Parathyroid adenoma (tissue), 2 donors: ENCODE measurements around the gene DCDC2C.

ENCODE experiments used
- H2AFZ ChIP-seq: fragments of 300-600 bp; sonication (generic); one replicate; pipeline ENCODE4 v1.7.0; 2017; ENCODE audit warnings: antibody characterized with exemption, mild to moderate bottlenecking
- H3K27ac ChIP-seq: fragments of 300-600 bp; sonication (generic); one replicate; pipeline ENCODE4 v1.7.0; 2017
- H3K27me3 ChIP-seq: fragments of 300-600 bp; sonication (generic); one replicate; pipeline ENCODE4 v1.7.0; 2017; ENCODE audit warnings: low read length; ENCODE audit not compliant: control insufficient read depth, insufficient read depth
- H3K36me3 ChIP-seq: fragments of 300-600 bp; sonication (generic); one replicate; pipeline ENCODE4 v1.7.0; 2017; ENCODE audit warnings: low read length; ENCODE audit not compliant: control insufficient read depth, insufficient read depth
- H3K4me1 ChIP-seq: fragments of 300-600 bp; sonication (generic); one replicate; pipeline ENCODE4 v1.7.0; 2017; ENCODE audit warnings: control low read depth
- H3K4me2 ChIP-seq: fragments of 300-600 bp; sonication (generic); one replicate; pipeline ENCODE4 v1.7.0; 2017; ENCODE audit warnings: low read length
- H3K4me3 ChIP-seq: fragments of 300-600 bp; sonication (generic); one replicate; pipeline ENCODE4 v1.7.0; 2017; ENCODE audit warnings: low read depth, low read length
- H3K79me2 ChIP-seq: fragments of 300-600 bp; sonication (generic); one replicate; pipeline ENCODE4 v1.7.0; 2017; ENCODE audit warnings: control low read depth
- H3K9ac ChIP-seq: fragments of 300-600 bp; sonication (generic); one replicate; pipeline ENCODE4 v1.7.0; 2017; ENCODE audit warnings: mild to moderate bottlenecking
- H3K9me3 ChIP-seq: fragments of 300-600 bp; sonication (generic); one replicate; pipeline ENCODE4 v1.7.0; 2017; ENCODE audit warnings: low read length; ENCODE audit not compliant: control insufficient read depth
- TF ChIP-seq, protein P1 (sequence below): fragments of 300-600 bp; sonication (generic); IDR thresholded peaks from one replicate; pipeline ENCODE4 v1.7.0; 2017; ENCODE audit warnings: antibody characterized with exemption, mild to moderate bottlenecking
- donor health status: primary hyperparathyroidism.

Gene DCDC2C

GRCh38 chr2:3683748-3684454 is 19.5 kb upstream of the DCDC2C start:
- TF ChIP-seq, protein P1, sequence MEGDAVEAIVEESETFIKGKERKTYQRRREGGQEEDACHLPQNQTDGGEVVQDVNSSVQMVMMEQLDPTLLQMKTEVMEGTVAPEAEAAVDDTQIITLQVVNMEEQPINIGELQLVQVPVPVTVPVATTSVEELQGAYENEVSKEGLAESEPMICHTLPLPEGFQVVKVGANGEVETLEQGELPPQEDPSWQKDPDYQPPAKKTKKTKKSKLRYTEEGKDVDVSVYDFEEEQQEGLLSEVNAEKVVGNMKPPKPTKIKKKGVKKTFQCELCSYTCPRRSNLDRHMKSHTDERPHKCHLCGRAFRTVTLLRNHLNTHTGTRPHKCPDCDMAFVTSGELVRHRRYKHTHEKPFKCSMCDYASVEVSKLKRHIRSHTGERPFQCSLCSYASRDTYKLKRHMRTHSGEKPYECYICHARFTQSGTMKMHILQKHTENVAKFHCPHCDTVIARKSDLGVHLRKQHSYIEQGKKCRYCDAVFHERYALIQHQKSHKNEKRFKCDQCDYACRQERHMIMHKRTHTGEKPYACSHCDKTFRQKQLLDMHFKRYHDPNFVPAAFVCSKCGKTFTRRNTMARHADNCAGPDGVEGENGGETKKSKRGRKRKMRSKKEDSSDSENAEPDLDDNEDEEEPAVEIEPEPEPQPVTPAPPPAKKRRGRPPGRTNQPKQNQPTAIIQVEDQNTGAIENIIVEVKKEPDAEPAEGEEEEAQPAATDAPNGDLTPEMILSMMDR = no peak
- no peaks in the 10 kb centered on the region for H3K79me2 ChIP-seq
- H3K27me3 ChIP-seq = no peaks in the 10 kb centered on the region
- no peaks in the 10 kb centered on the region for H3K4me1 ChIP-seq
- H3K4me2 ChIP-seq = no peak overlapping the region
- no peak overlapping the region for H3K4me3 ChIP-seq
- no peaks in the 10 kb centered on the region for H3K9me3 ChIP-seq
- no peak overlapping the region for H3K27ac ChIP-seq
- H3K36me3 ChIP-seq = no peaks in the 10 kb centered on the region
- no peak overlapping the region for H2AFZ ChIP-seq
- H3K9ac ChIP-seq = no peak overlapping the region

DNA sequence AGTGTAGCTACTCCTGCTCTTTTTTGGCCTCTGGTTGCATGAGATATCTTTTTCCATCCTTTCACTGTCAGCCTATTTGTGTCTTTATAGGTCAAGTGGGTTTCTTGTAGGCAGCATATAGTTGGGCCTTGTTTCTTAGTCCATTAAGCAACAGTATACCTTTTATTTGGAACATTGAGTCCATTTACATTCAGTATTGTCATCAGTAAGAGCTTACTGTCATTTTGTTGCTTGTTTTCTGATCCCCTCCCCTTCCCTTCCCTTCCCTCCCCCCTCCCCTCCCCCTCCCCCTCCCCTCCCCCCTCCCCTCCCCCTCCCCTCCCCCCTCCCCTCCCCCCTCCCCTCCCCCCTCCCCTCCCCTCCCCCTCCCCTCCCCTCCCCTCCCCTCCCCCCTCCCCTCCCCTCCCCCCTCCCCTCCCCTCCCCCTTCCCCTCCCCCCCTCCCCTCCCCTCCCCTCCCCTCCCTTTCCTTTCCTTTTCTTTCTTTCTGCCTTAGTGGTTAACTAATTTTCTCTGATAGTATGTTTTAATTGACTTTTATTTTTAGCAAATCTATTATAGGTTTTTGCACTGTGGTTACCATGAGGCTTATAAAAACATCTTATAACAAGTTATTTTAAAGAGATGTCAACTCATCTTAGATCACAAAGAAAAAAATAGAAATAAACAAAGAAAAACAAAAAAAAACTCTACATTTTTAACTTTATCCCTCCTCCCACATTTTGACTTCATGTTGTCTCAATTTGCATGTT is 13.2 kb upstream of the DCDC2C start:
- H2AFZ ChIP-seq = no peak overlapping the region
- no peaks in the 10 kb centered on the region for H3K79me2 ChIP-seq
- H3K27ac ChIP-seq = no peak overlapping the region
- no peaks in the 10 kb centered on the region for H3K36me3 ChIP-seq
- no peaks in the 10 kb centered on the region for H3K27me3 ChIP-seq
- H3K4me1 ChIP-seq = no peaks in the 10 kb centered on the region
- H3K9ac ChIP-seq = no peak overlapping the region
- no peaks in the 10 kb centered on the region for H3K9me3 ChIP-seq
- no peak overlapping the region for H3K4me2 ChIP-seq
- TF ChIP-seq, protein P1 = no peak
- no peak overlapping the region for H3K4me3 ChIP-seq

GRCh38 chr2:3692375-3692774 is 11.0 kb upstream of the DCDC2C start:
- no peaks in the 10 kb centered on the region for H3K27me3 ChIP-seq
- H3K27ac ChIP-seq = no peak overlapping the region
- H3K9me3 ChIP-seq = no peaks in the 10 kb centered on the region
- H3K79me2 ChIP-seq = no peaks in the 10 kb centered on the region
- TF ChIP-seq, protein P1 = no peak
- H3K4me1 ChIP-seq = no peaks in the 10 kb centered on the region
- H3K36me3 ChIP-seq = no peaks in the 10 kb centered on the region
- H3K4me3 ChIP-seq = no peak overlapping the region
- H3K9ac ChIP-seq = no peak overlapping the region
- H2AFZ ChIP-seq = no peak overlapping the region
- H3K4me2 ChIP-seq = no peak overlapping the region

DNA sequence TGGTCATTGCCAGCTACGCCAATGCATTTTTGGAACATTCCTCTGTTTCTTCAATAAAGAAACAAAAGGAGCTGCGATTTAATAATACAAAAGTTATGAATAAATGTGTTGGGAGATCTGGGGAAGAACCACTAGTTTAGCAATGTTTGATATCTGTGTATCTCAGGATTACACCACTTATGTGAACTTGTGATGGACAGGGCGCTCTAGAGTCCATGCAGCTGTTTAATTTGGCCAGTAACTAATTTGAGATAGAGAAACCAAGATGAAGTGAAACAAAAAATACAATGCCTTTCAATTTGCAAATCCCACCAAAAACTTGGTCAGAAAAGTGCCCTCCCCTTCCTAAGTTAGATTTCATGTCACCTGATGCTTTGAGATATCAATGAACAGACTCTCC is 6.8 kb upstream of the DCDC2C start:
- H3K27me3 ChIP-seq = no peaks in the 10 kb centered on the region
- no peak overlapping the region for H3K4me2 ChIP-seq
- TF ChIP-seq, protein P1 = no peak
- H3K36me3 ChIP-seq = no peaks in the 10 kb centered on the region
- H3K9ac ChIP-seq = no peak overlapping the region
- no peak overlapping the region for H3K4me3 ChIP-seq
- H3K9me3 ChIP-seq = no peaks in the 10 kb centered on the region
- H3K79me2 ChIP-seq = no peaks in the 10 kb centered on the region
- no peak overlapping the region for H3K27ac ChIP-seq
- H3K4me1 ChIP-seq = no peaks in the 10 kb centered on the region
- H2AFZ ChIP-seq = no peak overlapping the region
